ENCODE data around the gene NELFCD.

- TF ChIP-seq, protein P1, sequence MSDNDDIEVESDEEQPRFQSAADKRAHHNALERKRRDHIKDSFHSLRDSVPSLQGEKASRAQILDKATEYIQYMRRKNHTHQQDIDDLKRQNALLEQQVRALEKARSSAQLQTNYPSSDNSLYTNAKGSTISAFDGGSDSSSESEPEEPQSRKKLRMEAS (IDR thresholded peaks at IDR 0.05; ENCODE audit: low read depth), result no peak
- TF ChIP-seq, protein P2, sequence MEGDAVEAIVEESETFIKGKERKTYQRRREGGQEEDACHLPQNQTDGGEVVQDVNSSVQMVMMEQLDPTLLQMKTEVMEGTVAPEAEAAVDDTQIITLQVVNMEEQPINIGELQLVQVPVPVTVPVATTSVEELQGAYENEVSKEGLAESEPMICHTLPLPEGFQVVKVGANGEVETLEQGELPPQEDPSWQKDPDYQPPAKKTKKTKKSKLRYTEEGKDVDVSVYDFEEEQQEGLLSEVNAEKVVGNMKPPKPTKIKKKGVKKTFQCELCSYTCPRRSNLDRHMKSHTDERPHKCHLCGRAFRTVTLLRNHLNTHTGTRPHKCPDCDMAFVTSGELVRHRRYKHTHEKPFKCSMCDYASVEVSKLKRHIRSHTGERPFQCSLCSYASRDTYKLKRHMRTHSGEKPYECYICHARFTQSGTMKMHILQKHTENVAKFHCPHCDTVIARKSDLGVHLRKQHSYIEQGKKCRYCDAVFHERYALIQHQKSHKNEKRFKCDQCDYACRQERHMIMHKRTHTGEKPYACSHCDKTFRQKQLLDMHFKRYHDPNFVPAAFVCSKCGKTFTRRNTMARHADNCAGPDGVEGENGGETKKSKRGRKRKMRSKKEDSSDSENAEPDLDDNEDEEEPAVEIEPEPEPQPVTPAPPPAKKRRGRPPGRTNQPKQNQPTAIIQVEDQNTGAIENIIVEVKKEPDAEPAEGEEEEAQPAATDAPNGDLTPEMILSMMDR (IDR thresholded peaks at IDR 0.05), result no peak
- TF ChIP-seq TAF1 (IDR thresholded peaks at IDR 0.05; ENCODE audit: borderline replicate concordance, low read depth, low read length) (no peak), EZH2phosphoT487 (IDR thresholded peaks at IDR 0.05; ENCODE audit: borderline replicate concordance, low read depth) (no peak), GABPA (IDR thresholded peaks at IDR 0.05; ENCODE audit: low read depth) (no peak), REST (IDR thresholded peaks at IDR 0.05; ENCODE audit: low read depth, low read length) (no peak), SIN3A (IDR thresholded peaks at IDR 0.05; ENCODE audit: borderline replicate concordance, low read depth, low read length) (no peak)
- TF ChIP-seq, protein P3, sequence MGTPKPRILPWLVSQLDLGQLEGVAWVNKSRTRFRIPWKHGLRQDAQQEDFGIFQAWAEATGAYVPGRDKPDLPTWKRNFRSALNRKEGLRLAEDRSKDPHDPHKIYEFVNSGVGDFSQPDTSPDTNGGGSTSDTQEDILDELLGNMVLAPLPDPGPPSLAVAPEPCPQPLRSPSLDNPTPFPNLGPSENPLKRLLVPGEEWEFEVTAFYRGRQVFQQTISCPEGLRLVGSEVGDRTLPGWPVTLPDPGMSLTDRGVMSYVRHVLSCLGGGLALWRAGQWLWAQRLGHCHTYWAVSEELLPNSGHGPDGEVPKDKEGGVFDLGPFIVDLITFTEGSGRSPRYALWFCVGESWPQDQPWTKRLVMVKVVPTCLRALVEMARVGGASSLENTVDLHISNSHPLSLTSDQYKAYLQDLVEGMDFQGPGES (IDR thresholded peaks at IDR 0.05; ENCODE audit: low read depth, low read length), result no peak
These were observed 29.4 kb downstream of the NELFCD start for GRCh38 chr20:59010321-59010994.

Data from SK-N-SH (cell line).